ENCODE data around the gene SLC6A6. TPM values are rescaled to one million over a fixed set of nuclear protein-coding genes. Genes with fewer than 3 reads are reported as not detected.

The SLC6A6 gene
- total RNA-seq, 2 donors from 2014 or later, result 81.5 to 85.9 TPM

DNA sequence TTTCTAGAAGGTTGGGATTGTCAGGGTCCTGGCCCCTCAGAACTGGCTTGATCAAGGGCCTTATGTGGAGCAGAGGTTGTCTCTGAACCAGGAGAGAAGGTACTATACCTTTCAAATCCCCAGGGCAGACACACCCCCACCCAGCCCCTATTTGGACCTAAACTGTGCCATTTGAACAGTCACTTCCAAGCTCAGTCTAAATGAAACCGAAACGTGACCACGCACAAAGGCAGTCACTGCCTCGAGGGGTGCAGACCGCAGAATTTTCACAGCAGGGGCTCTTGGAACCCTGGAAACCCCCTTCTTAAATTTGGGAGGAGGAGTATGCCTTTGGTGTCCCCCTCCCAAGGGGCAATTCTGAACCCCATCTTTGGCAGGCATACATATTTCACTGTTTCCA lies 84.1 kb downstream of the SLC6A6 start:
- DNase-seq (ENCODE audit: low spot score), result no peak

DNA sequence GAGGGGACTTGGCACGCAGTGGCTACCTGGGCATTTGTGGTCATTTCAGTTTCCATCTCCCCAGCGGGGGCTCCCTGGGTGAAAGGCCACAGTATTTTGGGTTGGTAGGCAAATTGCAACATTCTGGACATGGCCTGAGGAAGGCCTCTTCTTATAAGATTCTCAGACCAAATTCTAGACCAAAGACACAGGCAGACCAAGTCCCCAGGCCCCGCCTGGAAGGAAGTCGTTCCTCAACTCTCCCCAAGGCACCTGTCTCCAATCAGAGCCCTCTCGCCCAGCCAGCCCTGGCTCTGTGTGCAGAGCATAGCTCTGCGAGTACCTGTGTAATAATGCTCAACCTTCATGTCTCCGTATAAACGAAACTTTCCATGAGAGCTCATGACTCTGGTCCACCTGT lies 84.7 kb downstream of the SLC6A6 start:
- Histone ChIP-seq H3K27me3 (no peaks in the 10 kb centered on the region), H3K36me3 (peaks cover 17% of the 10 kb centered on the region), H3K9me3 (no peaks in the 10 kb centered on the region), H3K4me3 (no peak overlapping the region), H3K4me1 (peaks cover 0 to 17% of the 10 kb centered on the region in 2 donors), H3K27ac (no peak overlapping the region)
- DNase-seq (ENCODE audit: low spot score), result no peak
- TF ChIP-seq, protein P1, sequence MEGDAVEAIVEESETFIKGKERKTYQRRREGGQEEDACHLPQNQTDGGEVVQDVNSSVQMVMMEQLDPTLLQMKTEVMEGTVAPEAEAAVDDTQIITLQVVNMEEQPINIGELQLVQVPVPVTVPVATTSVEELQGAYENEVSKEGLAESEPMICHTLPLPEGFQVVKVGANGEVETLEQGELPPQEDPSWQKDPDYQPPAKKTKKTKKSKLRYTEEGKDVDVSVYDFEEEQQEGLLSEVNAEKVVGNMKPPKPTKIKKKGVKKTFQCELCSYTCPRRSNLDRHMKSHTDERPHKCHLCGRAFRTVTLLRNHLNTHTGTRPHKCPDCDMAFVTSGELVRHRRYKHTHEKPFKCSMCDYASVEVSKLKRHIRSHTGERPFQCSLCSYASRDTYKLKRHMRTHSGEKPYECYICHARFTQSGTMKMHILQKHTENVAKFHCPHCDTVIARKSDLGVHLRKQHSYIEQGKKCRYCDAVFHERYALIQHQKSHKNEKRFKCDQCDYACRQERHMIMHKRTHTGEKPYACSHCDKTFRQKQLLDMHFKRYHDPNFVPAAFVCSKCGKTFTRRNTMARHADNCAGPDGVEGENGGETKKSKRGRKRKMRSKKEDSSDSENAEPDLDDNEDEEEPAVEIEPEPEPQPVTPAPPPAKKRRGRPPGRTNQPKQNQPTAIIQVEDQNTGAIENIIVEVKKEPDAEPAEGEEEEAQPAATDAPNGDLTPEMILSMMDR (IDR thresholded peaks at IDR 0.05), result no peak

More for the DNA sequence above, 84.1 kb downstream of the SLC6A6 start:
- TF ChIP-seq, protein P1 (IDR thresholded peaks at IDR 0.05), result no peak
- Histone ChIP-seq H3K36me3 (peaks cover 23% of the 10 kb centered on the region), H3K9me3 (no peaks in the 10 kb centered on the region), H3K27ac (no peak overlapping the region), H3K4me3 (no peak overlapping the region), H3K4me1 (peaks cover 0 to 24% of the 10 kb centered on the region in 2 donors), H3K27me3 (no peaks in the 10 kb centered on the region)

DNA sequence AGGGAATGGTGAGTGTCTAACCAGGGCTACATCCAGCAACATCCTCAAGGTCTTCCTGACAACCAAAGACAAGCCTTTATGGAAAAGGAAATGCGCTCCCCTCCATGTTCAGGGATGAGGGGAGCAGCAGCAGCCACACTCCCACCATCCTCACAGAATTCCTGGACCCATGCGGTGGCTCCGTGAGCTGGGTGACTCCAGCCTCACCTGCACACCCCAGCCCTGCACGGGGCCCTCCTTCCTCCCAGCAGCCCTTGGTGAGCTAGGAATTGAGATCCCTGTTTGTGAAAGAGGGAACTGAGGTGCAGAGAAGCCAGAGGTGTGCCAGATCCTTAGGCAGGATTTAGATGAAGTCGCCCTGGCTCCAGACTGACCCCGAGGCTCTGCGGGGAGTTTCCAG lies 85.4 kb downstream of the SLC6A6 start:
- Histone ChIP-seq H3K4me1 (peaks cover 0 to 10% of the 10 kb centered on the region in 2 donors), H3K27ac (no peak overlapping the region), H3K9me3 (no peaks in the 10 kb centered on the region), H3K36me3 (peaks cover 11% of the 10 kb centered on the region), H3K4me3 (no peak overlapping the region), H3K27me3 (no peaks in the 10 kb centered on the region)
- TF ChIP-seq, protein P1 (IDR thresholded peaks at IDR 0.05), result no peak
- no peak for DNase-seq (ENCODE audit: low spot score)

DNA sequence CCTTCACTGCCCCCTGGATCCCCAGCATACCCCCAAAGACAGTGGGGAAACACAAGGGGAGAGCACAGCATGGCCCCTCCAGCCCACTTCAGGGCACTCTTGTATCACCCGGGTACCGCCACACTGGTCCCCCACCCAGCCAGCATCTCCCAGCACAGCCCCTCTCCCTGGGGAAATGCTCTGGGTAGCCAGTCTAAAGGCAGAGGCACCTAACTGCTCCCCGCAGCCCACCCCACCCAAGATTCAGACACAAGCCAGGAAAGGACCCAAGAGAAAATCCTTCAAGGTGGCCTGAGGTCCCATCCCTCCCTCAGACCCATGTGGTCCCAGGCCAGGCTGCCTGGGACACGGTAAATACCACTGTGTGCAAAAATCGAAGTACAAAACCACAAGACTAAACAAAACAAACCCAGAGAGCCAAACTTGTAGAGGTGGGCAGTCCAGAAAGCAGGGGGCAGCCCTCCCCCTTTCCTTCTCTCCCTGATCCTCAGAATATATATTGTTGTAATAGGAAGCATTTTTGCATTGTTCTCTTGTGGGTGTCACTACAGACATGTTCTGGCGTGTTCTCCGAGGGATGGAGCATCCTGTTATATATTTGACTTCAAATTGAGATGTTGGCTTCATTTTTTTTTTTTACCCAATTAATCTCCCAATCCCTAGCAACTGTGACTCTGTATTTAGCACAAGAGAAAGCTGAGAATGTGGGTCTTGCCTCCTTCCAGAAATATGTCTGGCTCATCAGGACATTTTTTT lies 86.1 kb downstream of the SLC6A6 start:
- TF ChIP-seq, protein P1 (IDR thresholded peaks at IDR 0.05), result no peak
- Histone ChIP-seq H3K27ac (no peak overlapping the region), H3K9me3 (no peaks in the 10 kb centered on the region), H3K27me3 (no peaks in the 10 kb centered on the region), H3K4me1 (peaks cover 0 to 10% of the 10 kb centered on the region in 2 donors), H3K36me3 (peaks cover 7% of the 10 kb centered on the region), H3K4me3 (no peak overlapping the region)
- DNase-seq (ENCODE audit: low spot score), result no peak

DNA sequence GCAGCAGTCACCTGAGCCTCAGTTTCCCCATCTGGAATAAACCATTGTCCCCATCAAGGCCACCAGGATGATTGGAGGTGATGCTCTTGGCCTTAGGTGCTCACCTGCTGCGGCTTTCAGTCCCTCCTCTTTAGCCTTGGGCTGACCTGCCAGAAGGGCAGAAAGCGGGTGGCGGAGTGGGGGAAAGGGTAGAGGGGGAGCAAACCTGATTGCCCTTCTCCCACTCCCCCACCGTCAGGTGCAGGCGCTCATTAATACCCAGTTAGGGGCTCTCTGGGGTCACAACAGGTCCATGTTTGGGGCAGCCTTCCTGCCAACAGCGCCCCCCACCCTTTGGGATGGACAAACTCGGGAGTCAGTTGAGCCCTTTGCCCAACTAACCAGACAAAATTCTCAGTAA lies 87.2 kb downstream of the SLC6A6 start:
- Histone ChIP-seq H3K4me3 (no peak overlapping the region), H3K36me3 (peaks cover 7% of the 10 kb centered on the region), H3K9me3 (no peaks in the 10 kb centered on the region), H3K4me1 (peaks cover 0 to 10% of the 10 kb centered on the region in 2 donors), H3K27ac (no peak overlapping the region), H3K27me3 (no peaks in the 10 kb centered on the region)
- no peak for DNase-seq (ENCODE audit: low spot score)
- TF ChIP-seq, protein P1 (IDR thresholded peaks at IDR 0.05), result no peak

DNA sequence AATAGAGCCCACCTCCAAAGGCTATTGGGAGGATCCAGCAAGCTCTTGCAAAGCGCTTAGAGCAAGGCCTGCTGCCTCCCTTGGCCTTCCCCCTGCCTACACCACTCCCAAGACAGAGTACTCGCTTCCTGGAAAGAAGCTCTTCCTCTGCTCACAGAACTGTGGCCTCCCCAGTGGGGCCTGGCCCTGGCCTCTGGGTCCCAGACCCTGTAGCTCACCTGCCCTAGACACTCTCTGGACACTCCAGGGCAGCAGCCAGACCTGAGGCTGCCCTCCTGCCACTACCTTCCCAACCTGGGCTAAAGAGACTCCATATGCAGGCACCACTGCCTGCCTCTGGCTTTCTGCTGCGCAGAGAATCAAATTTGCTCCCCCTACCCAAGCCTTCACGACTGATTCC lies 87.8 kb downstream of the SLC6A6 start:
- Histone ChIP-seq H3K27ac (no peak overlapping the region), H3K4me3 (no peak overlapping the region), H3K27me3 (no peaks in the 10 kb centered on the region), H3K4me1 (peaks cover 0 to 10% of the 10 kb centered on the region in 2 donors), H3K9me3 (no peaks in the 10 kb centered on the region), H3K36me3 (peaks cover 7% of the 10 kb centered on the region)
- TF ChIP-seq, protein P1 (IDR thresholded peaks at IDR 0.05), result no peak
- DNase-seq (ENCODE audit: low spot score), result no peak

Measured in right atrium auricular region (tissue), 2 donors.